Fibroblast of the aortic adventitia (primary cell): ENCODE measurements around the gene DUS1L. TPM values are rescaled to one million over a fixed set of nuclear protein-coding genes. Genes with fewer than 3 reads are reported as not detected.

Experiments used
- DNase-seq: peaks from one replicate; pipeline ENCODE4 v3.0.0-alpha.2; 2010; ENCODE audit warnings: low read depth
- H3K4me3 ChIP-seq: 2 replicates; pipeline ENCODE4 v1.5.1; 2011; ENCODE audit warnings: low read depth, mild to moderate bottlenecking, control low read depth, low read length, moderate library complexity
- CTCF ChIP-seq: IDR thresholded peaks from 2 replicates; pipeline ENCODE4 v1.5.1; 2011; ENCODE audit warnings: mild to moderate bottlenecking, low read length, control low read depth, inconsistent platforms; ENCODE audit not compliant: insufficient read depth
- total RNA-seq: library from RNA; depleted of rRNA; stranded (reverse); fragments of >200 nt; gene quantifications from 2 replicates; pipeline ENCODE4 v1.2.3, GENCODE V29; 2012; ENCODE audit warnings: low replicate concordance

The DUS1L gene
- total RNA-seq, 1 donor, result 33.8 TPM

- TF ChIP-seq CTCF, result no peak
- no peak for DNase-seq
- no peak overlapping the region for H3K4me3 ChIP-seq
Observed at GRCh38 chr17:82106688-82107305, 41.2 kb upstream of the DUS1L start.

- peak; percentile 10 for TF ChIP-seq CTCF
- H3K4me3 ChIP-seq, result no peak overlapping the region
- no peak for DNase-seq
Observed at GRCh38 chr17:82105882-82106687, 40.5 kb upstream of the DUS1L start.

- TF ChIP-seq CTCF, result no peak
Observed at GRCh38 chr17:82105417-82105881, 39.8 kb upstream of the DUS1L start.

GRCh38 chr17:82104797-82105416 is 39.3 kb upstream of the DUS1L start:
- no peak for TF ChIP-seq CTCF
- no peak overlapping the region for H3K4me3 ChIP-seq
- DNase-seq, result no peak

More at GRCh38 chr17:82105417-82105881, 39.8 kb upstream of the DUS1L start:
- DNase-seq, result no peak
- H3K4me3 ChIP-seq, result no peak overlapping the region

GRCh38 chr17:82103553-82104451 is 38.2 kb upstream of the DUS1L start:
- H3K4me3 ChIP-seq, result no peak overlapping the region
- TF ChIP-seq CTCF, result no peak

More at GRCh38 chr17:82103553-82104451, 38.2 kb upstream of the DUS1L start:
- peak; percentile 30 for DNase-seq
